Mesenchymal stem cell (in vitro differentiated cells and primary cell): Measurements from ENCODE around the gene MIEN1.

Experiments used
- DNase-seq: peaks from one replicate; pipeline ENCODE4 v3.0.0-alpha.2; 2013
- H2AFZ ChIP-seq: one replicate; pipeline ENCODE4 v1.6.1; 2013; ENCODE audit warnings: low read depth, mild to moderate bottlenecking, control low read depth, inconsistent platforms, low read length, moderate library complexity
- H2AK5ac ChIP-seq: 2 replicates; pipeline ENCODE4 v1.6.1; 2013; ENCODE audit warnings: low read length, moderate library complexity, mild to moderate bottlenecking, inconsistent platforms; ENCODE audit not compliant: severe bottlenecking
- H2BK120ac ChIP-seq: one replicate; pipeline ENCODE4 v1.6.1; 2013; ENCODE audit warnings: low read depth, mild to moderate bottlenecking, inconsistent platforms, low read length, moderate library complexity
- H2BK12ac ChIP-seq, 2 experiments: one replicate each; pipeline ENCODE4 v1.6.1; 2013; ENCODE audit warnings: inconsistent platforms in 2 of 2, low read length in 2 of 2, mild to moderate bottlenecking in 2 of 2, moderate library complexity in 2 of 2, control low read depth in 1 of 2
- H2BK15ac ChIP-seq: one replicate; pipeline ENCODE4 v1.6.1; 2013; ENCODE audit warnings: mild to moderate bottlenecking, low read depth, inconsistent platforms; ENCODE audit not compliant: poor library complexity, severe bottlenecking
- H2BK5ac ChIP-seq: 2 replicates; pipeline ENCODE4 v1.6.1; 2013; ENCODE audit warnings: low read depth, mild to moderate bottlenecking, low read length, control low read depth, inconsistent platforms; ENCODE audit not compliant: poor library complexity, severe bottlenecking
- H3K14ac ChIP-seq, 2 experiments: one replicate each; pipeline ENCODE4 v1.6.1; 2013; ENCODE audit warnings: inconsistent platforms in 2 of 2, low read length in 2 of 2, control low read depth in 1 of 2, mild to moderate bottlenecking in 1 of 2, moderate library complexity in 1 of 2
- H3K18ac ChIP-seq, 2 experiments: one replicate each; pipeline ENCODE4 v1.6.1; 2013; ENCODE audit warnings: inconsistent platforms in 2 of 2, low read length in 2 of 2, control low read depth in 1 of 2, low read depth in 1 of 2, mild to moderate bottlenecking in 1 of 2
- H3K23ac ChIP-seq, 2 experiments: one replicate each; pipeline ENCODE4 v1.6.1; 2013; ENCODE audit warnings: inconsistent platforms in 2 of 2, low read length in 2 of 2, mild to moderate bottlenecking in 2 of 2, moderate library complexity in 2 of 2, control low read depth in 1 of 2
- H3K27ac ChIP-seq: 2 replicates; pipeline ENCODE4 v1.5.1; 2013; ENCODE audit warnings: mild to moderate bottlenecking, moderate library complexity, low read length, control low read depth, inconsistent platforms; ENCODE audit not compliant: poor library complexity, severe bottlenecking
- H3K27me3 ChIP-seq, 2 experiments: 2 replicates each; pipeline versions ENCODE4 v1.6.1 to v1.7.0; 2013; ENCODE audit warnings: low read length in 2 of 2, mild to moderate bottlenecking in 2 of 2, moderate library complexity in 2 of 2, control low read depth in 1 of 2, inconsistent platforms in 1 of 2; ENCODE audit not compliant: control insufficient read depth in 1 of 2, insufficient read depth in 1 of 2
- H3K36me3 ChIP-seq, 2 experiments: 2 replicates each; pipeline versions ENCODE4 v1.6.1 to v1.7.0; 2013; ENCODE audit warnings: low read length in 2 of 2, control low read depth in 1 of 2, inconsistent platforms in 1 of 2, low read depth in 1 of 2, mild to moderate bottlenecking in 1 of 2; ENCODE audit not compliant: insufficient read depth in 2 of 2, control insufficient read depth in 1 of 2
- H3K4ac ChIP-seq, 2 experiments: one replicate each; pipeline ENCODE4 v1.6.1; 2013; ENCODE audit warnings: inconsistent platforms in 2 of 2, low read length in 2 of 2, mild to moderate bottlenecking in 2 of 2, moderate library complexity in 2 of 2, control low read depth in 1 of 2, low read depth in 1 of 2
- H3K4me1 ChIP-seq: 2 replicates; pipeline ENCODE4 v1.6.1; 2013; ENCODE audit warnings: low read depth, low read length, control low read depth; ENCODE audit not compliant: control insufficient read depth, insufficient read depth
- H3K4me2 ChIP-seq: 2 replicates; pipeline ENCODE4 v1.6.1; 2013; ENCODE audit warnings: low read length, mild to moderate bottlenecking, inconsistent platforms; ENCODE audit not compliant: poor library complexity, severe bottlenecking
- H3K4me3 ChIP-seq, 2 experiments: 2 replicates each; pipeline versions ENCODE4 v1.5.1 to v1.7.0; 2013; ENCODE audit warnings: low read length in 2 of 2, mild to moderate bottlenecking in 2 of 2, control low read depth in 1 of 2, low read depth in 1 of 2; ENCODE audit not compliant: insufficient read depth in 1 of 2
- H3K79me1 ChIP-seq: replicated peaks from 2 replicates; pipeline ENCODE4 v1.6.1; 2013; ENCODE audit warnings: mild to moderate bottlenecking, control low read depth, low read length, inconsistent platforms; ENCODE audit not compliant: poor library complexity, severe bottlenecking
- H3K9ac ChIP-seq: 2 replicates; pipeline ENCODE4 v1.7.0; 2013; ENCODE audit warnings: mild to moderate bottlenecking, low read length, moderate library complexity
- H3K9me3 ChIP-seq: 2 replicates; pipeline ENCODE4 v1.7.0; 2013; ENCODE audit warnings: mild to moderate bottlenecking, low read length; ENCODE audit not compliant: control insufficient read depth
- H4K8ac ChIP-seq: one replicate; pipeline ENCODE4 v1.6.1; 2013; ENCODE audit warnings: inconsistent platforms, mild to moderate bottlenecking, low read length, moderate library complexity
- H4K91ac ChIP-seq: one replicate; pipeline ENCODE4 v1.6.1; 2013; ENCODE audit warnings: mild to moderate bottlenecking, low read length, inconsistent platforms
- WGBS: methylation state at CpG from one replicate; pipeline ENCODE4 v1.1.7; 2013; ENCODE audit warnings: mixed read lengths; 5-methylcytosine and 5-hydroxymethylcytosine counted together

The MIEN1 gene

DNA sequence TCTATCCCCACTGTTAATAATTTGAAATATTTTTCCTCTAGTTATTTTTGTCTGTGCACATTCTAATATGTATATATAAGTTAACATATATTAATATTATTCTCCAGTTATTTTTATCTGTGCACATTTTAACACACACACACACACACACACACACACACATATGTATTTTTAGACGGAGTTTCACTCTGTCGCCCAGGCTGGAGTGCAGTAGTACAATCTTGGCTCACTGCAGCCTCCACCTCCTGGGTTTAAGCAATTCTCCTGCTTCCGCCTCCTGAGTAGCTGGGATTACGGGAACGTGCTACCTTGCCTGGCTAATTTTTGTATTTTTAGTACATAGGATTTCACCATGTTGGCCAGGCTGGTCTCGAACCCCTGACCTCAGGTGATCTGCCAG, 12.7 kb downstream of the MIEN1 start:
- no peak overlapping the region for H3K4ac ChIP-seq
- H3K14ac ChIP-seq = no peak overlapping the region
- H3K9ac ChIP-seq = no peak overlapping the region
- H3K27me3 ChIP-seq = no peaks in the 10 kb centered on the region
- H2BK15ac ChIP-seq = no peak overlapping the region
- no peak overlapping the region for H3K4me3 ChIP-seq
- H2BK120ac ChIP-seq = no peak overlapping the region
- no peak overlapping the region for H3K23ac ChIP-seq
- no peak for DNase-seq
- H2AFZ ChIP-seq = no peak overlapping the region
- H3K9me3 ChIP-seq = no peaks in the 10 kb centered on the region
- H2BK12ac ChIP-seq = no peak overlapping the region
- WGBS = 97% methylated on average over 5 of the region's 6 CpGs
- no peak overlapping the region for H4K91ac ChIP-seq
- no peak overlapping the region for H3K4me2 ChIP-seq
- no peak overlapping the region for H3K27ac ChIP-seq
- H3K79me1 ChIP-seq = peaks cover 20% of the 10 kb centered on the region
- peaks cover 61 to 67% of the 10 kb centered on the region in 2 experiments for H3K36me3 ChIP-seq
- no peak overlapping the region for H2BK5ac ChIP-seq
- no peak overlapping the region for H4K8ac ChIP-seq
- peaks cover 5% of the 10 kb centered on the region for H3K4me1 ChIP-seq
- no peak overlapping the region for H3K18ac ChIP-seq
- H2AK5ac ChIP-seq = no peak overlapping the region

DNA sequence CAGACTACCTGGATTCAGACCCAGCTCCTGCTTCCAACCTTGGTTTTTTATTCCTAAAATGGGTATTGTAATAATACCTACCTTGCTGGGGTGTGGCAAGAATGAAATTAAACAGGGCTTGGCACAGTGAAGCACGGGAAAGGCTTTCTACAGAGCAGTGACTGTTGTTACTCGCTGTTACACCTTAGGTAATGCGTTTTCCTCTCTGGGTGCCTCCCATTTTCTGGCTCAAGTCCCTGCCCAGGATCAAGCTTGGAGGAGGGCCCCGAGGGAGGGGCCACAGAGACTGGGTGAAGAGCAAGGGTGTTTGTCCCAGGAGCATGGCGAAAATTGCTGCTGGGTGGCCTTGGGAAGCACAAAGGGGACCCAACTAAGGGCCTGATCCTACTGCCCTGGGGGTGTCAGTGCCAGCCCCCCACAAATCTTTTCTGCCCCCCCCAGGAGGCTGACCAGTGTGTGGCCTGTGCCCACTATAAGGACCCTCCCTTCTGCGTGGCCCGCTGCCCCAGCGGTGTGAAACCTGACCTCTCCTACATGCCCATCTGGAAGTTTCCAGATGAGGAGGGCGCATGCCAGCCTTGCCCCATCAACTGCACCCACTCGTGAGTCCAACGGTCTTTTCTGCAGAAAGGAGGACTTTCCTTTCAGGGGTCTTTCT, 13.3 kb downstream of the MIEN1 start:
- no peak overlapping the region for H3K14ac ChIP-seq
- no peak overlapping the region for H2AK5ac ChIP-seq
- H3K27me3 ChIP-seq = no peaks in the 10 kb centered on the region
- H2BK5ac ChIP-seq = no peak overlapping the region
- no peak overlapping the region for H4K91ac ChIP-seq
- H2BK120ac ChIP-seq = no peak overlapping the region
- H3K27ac ChIP-seq = no peak overlapping the region
- H3K23ac ChIP-seq = no peak overlapping the region
- no peak for DNase-seq
- peaks cover 23% of the 10 kb centered on the region for H3K79me1 ChIP-seq
- no peak overlapping the region for H2AFZ ChIP-seq
- H3K18ac ChIP-seq = no peak overlapping the region
- H3K4me2 ChIP-seq = no peak overlapping the region
- no peak overlapping the region for H3K4ac ChIP-seq
- no peak overlapping the region for H2BK12ac ChIP-seq
- H4K8ac ChIP-seq = no peak overlapping the region
- H2BK15ac ChIP-seq = no peak overlapping the region
- 94% methylated on average over 11 of the region's 11 CpGs for WGBS
- H3K4me1 ChIP-seq = peaks cover 5% of the 10 kb centered on the region
- H3K4me3 ChIP-seq = no peak overlapping the region
- peaks cover 61 to 67% of the 10 kb centered on the region in 2 experiments for H3K36me3 ChIP-seq
- no peaks in the 10 kb centered on the region for H3K9me3 ChIP-seq
- H3K9ac ChIP-seq = no peak overlapping the region

DNA sequence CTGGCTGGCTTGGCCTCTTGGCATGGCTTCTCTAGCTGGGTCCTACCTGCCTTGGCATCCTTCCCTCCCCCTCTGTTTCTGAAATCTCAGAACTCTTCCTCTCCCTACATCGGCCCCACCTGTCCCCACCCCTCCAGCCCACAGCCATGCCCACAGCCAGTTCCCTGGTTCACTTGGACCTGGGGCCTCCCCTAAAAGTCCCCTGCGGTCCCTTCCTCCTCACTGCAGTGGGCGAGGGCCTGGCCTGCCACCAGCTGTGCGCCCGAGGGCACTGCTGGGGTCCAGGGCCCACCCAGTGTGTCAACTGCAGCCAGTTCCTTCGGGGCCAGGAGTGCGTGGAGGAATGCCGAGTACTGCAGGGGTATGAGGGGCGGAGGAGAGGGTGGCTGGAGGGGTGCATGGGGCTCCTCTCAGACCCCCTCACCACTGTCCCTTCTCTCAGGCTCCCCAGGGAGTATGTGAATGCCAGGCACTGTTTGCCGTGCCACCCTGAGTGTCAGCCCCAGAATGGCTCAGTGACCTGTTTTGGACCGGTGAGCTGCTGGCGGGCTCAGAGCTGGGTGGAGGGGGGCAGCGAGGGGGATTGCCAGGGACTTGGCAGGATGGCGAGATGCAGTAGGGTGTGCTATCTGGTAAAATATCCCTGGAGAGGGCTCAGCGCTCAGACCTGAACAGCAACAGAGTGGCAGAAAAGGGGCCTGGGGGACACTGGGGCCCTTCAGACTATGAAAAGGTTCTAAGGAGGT, 14.1 kb downstream of the MIEN1 start:
- Histone ChIP-seq H3K4me1 (peaks cover 5% of the 10 kb centered on the region), H3K9me3 (no peaks in the 10 kb centered on the region), H2BK5ac (no peak overlapping the region), H2BK15ac (no peak overlapping the region), H3K79me1 (peaks cover 25% of the 10 kb centered on the region), H2BK12ac (no peak overlapping the region), H3K27me3 (no peaks in the 10 kb centered on the region), H3K4me3 (no peak overlapping the region), H3K4ac (no peak overlapping the region), H2BK120ac (no peak overlapping the region), H2AK5ac (peak overlapping the region; percentile 18), H3K23ac (no peak overlapping the region), H2AFZ (no peak overlapping the region), H3K14ac (no peak overlapping the region), H3K27ac (no peak overlapping the region), H3K4me2 (no peak overlapping the region), H4K91ac (no peak overlapping the region), H3K18ac (no peak overlapping the region), H3K9ac (no peak overlapping the region), H3K36me3 (peaks cover 68 to 72% of the 10 kb centered on the region in 2 experiments), H4K8ac (no peak overlapping the region)
- 99% methylated on average over 12 of the region's 15 CpGs for WGBS
- no peak for DNase-seq

DNA sequence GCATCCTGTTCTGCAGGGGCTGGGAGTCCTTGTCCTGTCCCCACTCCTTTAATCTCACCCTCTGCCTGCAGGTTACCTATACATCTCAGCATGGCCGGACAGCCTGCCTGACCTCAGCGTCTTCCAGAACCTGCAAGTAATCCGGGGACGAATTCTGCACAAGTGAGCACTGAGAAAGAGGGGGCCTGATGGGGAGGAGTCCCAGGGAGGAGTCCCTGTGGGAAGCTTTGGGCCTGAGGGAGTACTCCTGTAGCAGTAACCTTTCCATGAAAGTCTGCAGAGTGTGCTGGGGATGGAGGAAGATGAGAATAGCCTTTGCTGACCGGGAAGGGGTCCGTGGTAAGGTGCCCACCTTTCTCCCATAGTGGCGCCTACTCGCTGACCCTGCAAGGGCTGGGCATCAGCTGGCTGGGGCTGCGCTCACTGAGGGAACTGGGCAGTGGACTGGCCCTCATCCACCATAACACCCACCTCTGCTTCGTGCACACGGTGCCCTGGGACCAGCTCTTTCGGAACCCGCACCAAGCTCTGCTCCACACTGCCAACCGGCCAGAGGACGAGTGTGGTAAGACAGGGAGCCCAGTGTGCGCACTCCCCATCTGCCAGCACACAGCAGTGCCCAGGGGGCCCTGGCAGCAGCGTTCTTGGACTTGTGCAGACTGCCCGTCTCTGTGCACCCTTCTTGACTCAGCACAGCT, 14.8 kb downstream of the MIEN1 start:
- Histone ChIP-seq H3K4me1 (peaks cover 5% of the 10 kb centered on the region), H3K14ac (no peak overlapping the region), H3K9me3 (no peaks in the 10 kb centered on the region), H3K27me3 (no peaks in the 10 kb centered on the region), H4K91ac (no peak overlapping the region), H2AFZ (no peak overlapping the region), H2BK12ac (no peak overlapping the region), H2BK15ac (no peak overlapping the region), H2BK120ac (no peak overlapping the region), H3K9ac (no peak overlapping the region), H3K23ac (no peak overlapping the region), H3K4ac (no peak overlapping the region), H2AK5ac (no peak overlapping the region), H3K4me2 (no peak overlapping the region), H4K8ac (no peak overlapping the region), H3K36me3 (peaks cover 70 to 73% of the 10 kb centered on the region in 2 experiments), H3K79me1 (peaks cover 25% of the 10 kb centered on the region), H3K4me3 (no peak overlapping the region), H3K18ac (no peak overlapping the region), H3K27ac (no peak overlapping the region), H2BK5ac (no peak overlapping the region)
- no peak for DNase-seq
- WGBS = 96% methylated on average over 18 of the region's 18 CpGs
